Astrocyte of the hippocampus (primary cell): ENCODE measurements around the gene TMCC2.

Experiments used
- DNase-seq: peaks from one replicate; pipeline ENCODE4 v3.0.0; 2011; ENCODE audit warnings: low read depth, low spot score

The TMCC2 gene

GRCh38 chr1:205239078-205239477, 11.3 kb downstream of the TMCC2 start:
- no peak for DNase-seq

- no peak for DNase-seq
Measured at GRCh38 chr1:205240118-205240517, 12.4 kb downstream of the TMCC2 start.

GRCh38 chr1:205240569-205240968, 12.8 kb downstream of the TMCC2 start:
- no peak for DNase-seq

- DNase-seq, result no peak
Measured at GRCh38 chr1:205241366-205242030, 13.8 kb downstream of the TMCC2 start.

GRCh38 chr1:205243350-205244191, 15.8 kb downstream of the TMCC2 start:
- no peak for DNase-seq

- no peak for DNase-seq
Measured at GRCh38 chr1:205244384-205244783, 16.6 kb downstream of the TMCC2 start.

- no peak for DNase-seq
Measured at GRCh38 chr1:205245096-205245495, 17.4 kb downstream of the TMCC2 start.

- DNase-seq, result peak; percentile 39
Measured at GRCh38 chr1:205246351-205247119, 18.8 kb downstream of the TMCC2 start.

- DNase-seq, result peak; percentile 45
Measured at GRCh38 chr1:205247130-205247921, 19.6 kb downstream of the TMCC2 start.

GRCh38 chr1:205248793-205249601, 21.3 kb downstream of the TMCC2 start:
- DNase-seq, result peak; percentile 87

GRCh38 chr1:205249651-205250050, 21.9 kb downstream of the TMCC2 start:
- DNase-seq, result no peak

- no peak for DNase-seq
Measured at GRCh38 chr1:205250699-205251098, 23.0 kb downstream of the TMCC2 start.

GRCh38 chr1:205251576-205251975, 23.8 kb downstream of the TMCC2 start:
- DNase-seq, result peak; percentile 41

GRCh38 chr1:205255941-205256780, 28.4 kb downstream of the TMCC2 start:
- peak; percentile 93 for DNase-seq

GRCh38 chr1:205256951-205257625, 29.3 kb downstream of the TMCC2 start:
- DNase-seq, result no peak

- DNase-seq, result no peak
Measured at GRCh38 chr1:205257735-205258134, 30.0 kb downstream of the TMCC2 start.

- no peak for DNase-seq
Measured at GRCh38 chr1:205258261-205258691, 30.5 kb downstream of the TMCC2 start.

- DNase-seq, result peak; percentile 74
Measured at GRCh38 chr1:205258719-205259118, 31.0 kb downstream of the TMCC2 start.

GRCh38 chr1:205259324-205259832, 31.6 kb downstream of the TMCC2 start:
- no peak for DNase-seq
